NCI-H128 (cell line): Measurements from ENCODE around the gene KCNIP4.

ENCODE experiments used
- DNase-seq: peaks from one replicate; lab custom pipeline; 2025; ENCODE audit not compliant: unreplicated experiment; lab: John Stamatoyannopoulos, UW

Gene KCNIP4

GRCh38 chr4:21856301-21856700 lies 92.3 kb downstream of the KCNIP4 start:
- no peak for DNase-seq

- DNase-seq = no peak
Measured at GRCh38 chr4:21849077-21849476, 99.5 kb downstream of the KCNIP4 start.

DNA sequence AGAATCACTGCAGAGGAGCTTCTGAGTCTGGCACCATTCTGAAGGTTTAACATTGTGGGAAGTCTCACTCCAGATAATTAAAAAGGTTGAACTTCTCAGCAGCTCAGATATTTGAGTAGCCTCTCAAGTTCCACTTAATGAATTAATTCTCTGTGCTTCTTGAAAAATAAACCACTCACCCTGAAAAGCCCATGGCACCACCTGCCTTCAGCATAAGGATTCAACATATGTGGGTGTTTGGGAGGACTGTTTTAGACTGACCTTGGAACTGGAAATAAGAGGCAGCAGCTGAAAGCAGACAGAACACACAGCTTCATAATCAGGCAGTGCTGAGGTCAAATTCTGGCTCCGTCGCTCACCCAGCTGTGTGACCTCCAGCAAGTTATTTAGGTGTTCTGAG lies 100.6 kb downstream of the KCNIP4 start:
- no peak for DNase-seq

- no peak for DNase-seq
Measured at GRCh38 chr4:21845663-21846062, 102.9 kb downstream of the KCNIP4 start.

GRCh38 chr4:21835712-21836111 lies 112.9 kb downstream of the KCNIP4 start:
- DNase-seq = no peak

DNA sequence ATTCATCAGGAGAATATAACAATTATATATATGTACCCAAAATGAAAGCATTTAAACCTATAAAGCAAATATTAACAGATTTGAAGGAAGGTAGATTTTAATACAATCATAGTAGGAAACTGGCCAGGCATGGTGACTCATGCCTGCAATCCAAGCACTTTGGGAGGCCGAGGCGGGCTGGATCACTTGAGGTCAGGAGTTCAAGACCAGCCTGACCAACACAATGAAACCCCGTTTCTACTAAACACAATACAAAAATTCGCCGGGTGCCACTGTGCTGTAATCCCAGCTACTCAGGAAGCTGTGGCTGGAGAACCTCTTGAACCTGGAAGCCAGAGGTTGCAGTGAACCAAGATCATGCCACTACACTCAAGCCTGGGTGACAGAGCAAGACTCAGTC lies 118.3 kb downstream of the KCNIP4 start:
- no peak for DNase-seq

GRCh38 chr4:21827575-21827974 lies 121.0 kb downstream of the KCNIP4 start:
- no peak for DNase-seq

- no peak for DNase-seq
Measured at GRCh38 chr4:21826071-21826470, 122.5 kb downstream of the KCNIP4 start.

GRCh38 chr4:21819086-21819485 lies 129.5 kb downstream of the KCNIP4 start:
- no peak for DNase-seq

GRCh38 chr4:21815651-21816377 lies 132.8 kb downstream of the KCNIP4 start:
- no peak for DNase-seq

DNA sequence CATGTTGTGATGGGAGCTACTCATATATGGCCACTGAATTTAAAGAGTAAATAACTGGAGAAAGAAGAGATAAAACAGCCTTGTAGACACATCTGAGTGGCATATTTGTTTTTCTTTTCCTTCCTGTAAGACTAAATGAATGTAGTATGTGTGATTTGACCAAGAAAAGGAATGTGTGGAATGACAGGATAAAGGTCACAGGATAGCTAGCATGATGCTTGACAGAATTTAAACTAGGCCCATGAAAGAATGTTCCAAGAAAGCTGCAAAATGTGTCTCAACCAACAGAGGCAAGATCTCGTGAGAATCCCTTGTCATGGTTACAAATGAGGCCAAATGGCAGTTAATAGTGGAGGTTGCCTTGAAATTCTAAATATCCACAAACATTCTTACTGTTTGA lies 137.0 kb downstream of the KCNIP4 start:
- no peak for DNase-seq

DNA sequence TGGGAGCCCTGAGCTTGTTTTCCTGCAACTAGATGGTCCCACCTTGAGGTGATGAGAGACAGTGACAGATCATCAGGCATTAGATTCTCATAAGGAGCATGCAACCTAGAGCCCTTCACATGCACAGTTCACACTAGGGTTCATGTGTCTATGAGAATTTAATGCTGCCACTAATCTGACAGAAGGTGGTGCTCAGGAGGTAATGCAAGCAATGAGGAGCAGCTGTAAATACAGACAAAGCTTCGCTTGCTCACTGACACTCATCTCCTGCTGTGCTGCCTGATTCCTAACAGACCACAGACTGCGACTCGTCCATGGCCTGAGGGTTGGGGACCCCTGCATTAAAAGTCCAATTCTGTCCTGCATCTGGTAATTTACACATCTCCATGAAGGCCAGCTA lies 141.6 kb downstream of the KCNIP4 start:
- DNase-seq = no peak

- DNase-seq = no peak
Measured at GRCh38 chr4:21802406-21802805, 146.2 kb downstream of the KCNIP4 start.

- DNase-seq = no peak
Measured at GRCh38 chr4:21801661-21802385, 146.7 kb downstream of the KCNIP4 start.

GRCh38 chr4:21795091-21795490 lies 153.5 kb downstream of the KCNIP4 start:
- no peak for DNase-seq

GRCh38 chr4:21792736-21793135 lies 155.8 kb downstream of the KCNIP4 start:
- DNase-seq = no peak

GRCh38 chr4:21790438-21791029 lies 158.0 kb downstream of the KCNIP4 start:
- DNase-seq = no peak

DNA sequence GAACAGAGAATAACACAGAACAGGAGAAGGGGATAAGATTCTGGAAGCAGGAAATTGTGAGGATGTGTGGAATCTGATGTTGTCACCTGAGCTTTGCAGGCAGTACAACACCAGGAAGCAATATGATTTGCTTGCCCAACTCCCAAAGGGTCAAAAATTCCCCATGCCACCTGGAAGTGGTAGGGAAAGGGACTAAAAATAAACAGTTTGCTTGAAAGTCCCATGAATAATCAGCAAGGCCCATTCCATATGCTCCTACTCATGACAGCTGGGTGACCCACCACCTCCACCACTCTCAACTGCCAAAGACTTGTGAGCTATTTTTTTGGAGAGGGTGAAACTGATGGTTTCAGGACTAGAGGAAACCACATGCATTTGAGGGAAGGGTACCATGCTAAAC lies 168.4 kb downstream of the KCNIP4 start:
- no peak for DNase-seq

DNA sequence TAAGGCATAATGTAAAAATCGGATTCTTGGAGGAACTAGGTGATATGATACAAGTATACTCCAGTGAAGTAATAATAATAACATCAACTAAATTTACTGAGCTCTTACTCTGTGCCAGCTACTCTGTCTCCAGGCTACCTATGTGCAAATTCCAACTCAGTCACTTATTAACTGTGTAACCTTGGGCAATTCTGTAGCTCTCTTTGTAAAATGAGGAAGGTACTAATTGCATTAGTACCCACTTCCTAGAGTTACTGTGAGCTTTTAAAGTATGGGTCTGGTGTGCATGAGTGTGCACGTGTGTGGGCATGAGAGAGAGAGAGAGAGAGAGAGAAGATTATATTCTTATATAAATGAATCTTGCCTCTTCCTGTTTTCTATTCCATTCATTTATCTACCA lies 169.9 kb downstream of the KCNIP4 start:
- no peak for DNase-seq

DNA sequence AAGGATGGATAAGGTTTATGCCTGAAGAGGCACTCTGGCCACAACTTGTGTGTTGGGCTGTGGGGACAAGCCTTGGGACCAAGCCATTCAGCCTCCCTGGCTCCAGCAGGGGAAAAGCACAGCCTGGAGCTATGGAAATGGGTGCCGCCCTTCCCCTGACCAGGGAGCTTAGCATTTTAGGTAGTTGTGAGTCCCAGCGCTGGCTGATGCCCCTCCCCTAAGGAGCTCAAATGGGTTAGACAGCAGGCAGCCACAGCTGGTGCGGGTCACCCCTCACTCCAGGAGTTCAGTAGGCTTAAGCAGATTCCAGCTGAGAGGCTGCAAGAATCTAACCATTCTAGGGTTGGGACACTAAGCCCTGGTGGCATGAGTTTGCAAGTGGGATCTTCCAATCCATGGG lies 172.9 kb downstream of the KCNIP4 start:
- DNase-seq = no peak

GRCh38 chr4:21769404-21770147 lies 179.0 kb downstream of the KCNIP4 start:
- no peak for DNase-seq
